Activated CD4-positive, CD25-positive, alpha-beta regulatory T cell treated with anti-CD3 and anti-CD28 coated beads, Interleukin-2, amount 50 U/mL, for 24 hours (primary cell): Measurements from ENCODE around the gene TBXAS1.

Experiments used
- ATAC-seq, 2 donors: fragments of 150-1000 bp; cut with Tn5 transposase; one replicate each; pipeline ENCODE4 v1.10.0; 2021; ENCODE audit warnings: mild to moderate bottlenecking in 1 of 2, moderate library complexity in 1 of 2

TBXAS1 gene

DNA sequence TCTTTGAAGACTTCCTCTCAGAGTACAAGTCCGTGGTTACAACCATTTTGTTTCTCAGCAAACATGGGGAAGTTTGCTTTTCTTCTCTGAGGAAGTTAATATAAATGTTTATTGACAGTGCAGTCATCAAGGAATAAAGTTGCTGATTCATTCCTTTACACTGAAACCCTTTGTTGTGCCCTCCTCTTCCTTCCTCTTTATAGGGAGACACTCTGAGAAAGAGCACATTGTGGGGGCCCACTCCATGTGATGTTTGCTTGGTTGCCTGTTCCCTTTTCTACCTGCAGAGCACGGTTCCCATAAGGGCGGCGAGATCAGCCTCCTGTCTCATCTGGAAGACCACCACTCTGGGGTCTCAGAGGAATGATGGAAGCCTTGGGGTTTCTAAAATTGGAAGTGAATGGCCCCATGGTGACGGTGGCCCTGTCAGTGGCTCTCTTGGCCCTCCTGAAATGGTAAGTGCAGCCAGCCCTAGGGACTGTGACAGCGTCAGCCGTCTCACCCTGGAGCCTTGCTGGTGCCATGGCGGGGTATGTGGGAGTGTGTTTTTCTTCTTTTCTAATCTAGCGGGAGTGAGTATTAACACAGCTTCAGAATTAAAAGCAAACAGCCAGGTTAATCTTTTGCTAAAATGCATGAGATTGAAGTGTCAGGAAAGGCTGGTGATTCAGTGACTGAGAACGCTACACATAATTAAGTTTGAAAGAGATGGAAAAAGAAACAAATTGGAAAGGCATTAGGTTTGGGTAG is at the start of gene TBXAS1:
TBXAS1 (plus strand) TSS at position 240 of the 750 bp plus-strand sequence; CDS start at position 367, 127 bp downstream.
- ATAC-seq, result peak in 1 of 2 donors; percentile 32

DNA sequence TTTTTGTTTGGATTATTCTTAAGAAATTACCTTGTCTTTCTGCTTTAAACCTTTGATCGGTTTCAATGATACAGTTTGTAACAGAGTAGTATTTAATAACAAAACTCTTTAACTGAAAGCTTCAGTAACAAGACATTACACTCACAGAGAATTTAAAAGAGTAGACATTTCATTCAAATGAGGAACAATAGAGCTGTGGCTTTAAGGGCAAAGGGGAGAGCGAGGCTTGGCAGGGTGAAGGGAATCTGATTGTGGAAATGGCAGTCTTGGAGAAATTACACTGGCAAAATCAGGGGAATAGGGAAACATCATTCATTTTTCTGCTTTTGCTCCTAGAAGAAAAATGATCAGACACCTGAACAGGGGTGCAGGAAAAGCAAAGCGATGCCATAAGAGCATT is 46.1 kb upstream of the TBXAS1 start:
- ATAC-seq, result no peak

DNA sequence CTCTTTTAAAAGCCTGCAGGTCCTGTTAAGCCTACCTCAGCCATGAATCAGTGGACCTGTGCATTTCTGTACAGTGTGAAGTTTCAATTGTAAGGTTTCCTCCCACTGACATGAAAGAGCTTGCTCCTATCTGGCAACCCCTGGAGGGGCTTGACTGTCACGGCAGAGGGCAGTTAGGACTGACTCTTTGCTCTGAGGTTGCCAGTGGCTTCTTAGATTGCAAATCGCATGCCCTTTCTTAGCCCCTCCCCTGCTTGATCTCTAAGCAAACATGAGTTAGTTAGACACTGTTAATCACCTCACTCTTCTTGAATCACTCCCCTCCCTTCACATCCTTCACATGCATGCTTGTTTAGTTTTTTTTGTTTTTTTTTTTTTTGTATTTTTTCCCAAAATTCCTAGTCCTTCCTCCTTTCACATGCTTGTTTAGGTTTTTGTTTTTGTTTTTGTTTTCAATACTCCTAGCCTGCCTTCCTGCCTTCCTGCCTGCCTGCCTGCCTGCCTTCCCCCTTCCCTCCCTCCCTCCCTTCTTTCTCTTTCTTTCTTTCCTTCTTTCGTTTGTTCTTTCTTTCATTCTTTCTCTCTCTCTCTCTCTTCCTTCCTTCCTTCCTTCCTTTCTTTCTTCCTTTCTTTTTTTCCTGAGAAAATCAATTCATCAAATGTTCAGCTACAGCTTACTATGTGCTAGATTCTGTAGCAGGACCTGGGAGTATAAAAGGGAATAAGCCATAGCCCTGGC is 45.2 kb upstream of the TBXAS1 start:
- ATAC-seq, result peak; percentile 13 to 38

DNA sequence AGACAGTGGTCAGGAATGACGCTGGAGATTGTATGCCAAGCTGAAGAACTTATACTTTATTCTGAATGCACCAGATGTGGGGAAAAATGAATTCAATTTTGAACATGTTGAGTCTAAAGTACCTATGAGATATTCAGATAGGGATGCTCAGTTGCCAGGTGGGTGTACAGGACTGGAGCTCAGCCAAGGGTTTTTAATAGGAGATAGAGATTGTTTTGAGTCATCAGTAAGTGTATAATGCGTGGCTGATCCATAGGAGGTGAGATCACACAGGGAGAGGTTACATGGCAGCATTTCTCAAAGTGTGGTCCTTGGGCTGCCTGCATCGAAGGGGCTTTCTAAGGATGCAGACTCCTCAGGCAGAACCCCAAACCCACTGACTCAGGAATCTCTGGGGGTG is 44.4 kb upstream of the TBXAS1 start:
- no peak for ATAC-seq

DNA sequence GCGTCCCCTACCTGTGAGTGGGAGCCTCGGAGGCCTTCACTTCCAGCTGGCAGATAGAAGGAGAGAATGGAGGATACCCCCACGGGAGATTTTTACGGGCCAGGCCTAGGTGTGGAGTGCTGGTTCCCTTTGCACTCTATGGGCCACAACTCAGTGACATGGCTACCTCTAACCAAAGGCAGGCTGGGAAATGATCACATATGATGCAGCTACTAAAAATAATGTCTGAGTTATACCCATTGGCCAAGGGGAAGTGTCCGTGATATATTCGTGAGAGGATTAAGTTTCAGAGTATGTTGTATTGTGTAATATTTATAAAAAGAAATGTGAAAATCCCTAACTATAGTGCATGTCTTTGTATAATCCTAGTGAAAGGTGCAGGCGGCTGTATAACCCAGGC is 37.7 kb upstream of the TBXAS1 start:
- no peak for ATAC-seq

DNA sequence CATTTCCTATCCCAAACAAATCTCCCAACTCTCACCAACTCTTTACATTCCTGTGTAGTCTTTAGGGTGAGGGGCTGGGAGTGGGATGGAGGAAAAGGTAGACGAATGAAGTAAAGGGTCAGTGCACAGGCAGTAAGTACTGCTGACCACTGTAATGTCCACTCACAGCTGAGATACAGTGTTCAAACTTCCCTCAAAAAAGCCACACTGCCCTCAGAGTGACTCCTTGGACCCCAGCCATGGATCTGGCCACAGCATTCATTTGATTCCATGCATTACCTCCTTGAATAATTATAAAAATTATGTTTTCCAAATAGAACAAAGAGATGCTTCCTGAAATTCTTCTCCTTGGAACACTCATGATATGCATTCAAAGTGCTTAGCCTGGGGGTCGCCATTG is 31.5 kb upstream of the TBXAS1 start:
- ATAC-seq, result no peak

DNA sequence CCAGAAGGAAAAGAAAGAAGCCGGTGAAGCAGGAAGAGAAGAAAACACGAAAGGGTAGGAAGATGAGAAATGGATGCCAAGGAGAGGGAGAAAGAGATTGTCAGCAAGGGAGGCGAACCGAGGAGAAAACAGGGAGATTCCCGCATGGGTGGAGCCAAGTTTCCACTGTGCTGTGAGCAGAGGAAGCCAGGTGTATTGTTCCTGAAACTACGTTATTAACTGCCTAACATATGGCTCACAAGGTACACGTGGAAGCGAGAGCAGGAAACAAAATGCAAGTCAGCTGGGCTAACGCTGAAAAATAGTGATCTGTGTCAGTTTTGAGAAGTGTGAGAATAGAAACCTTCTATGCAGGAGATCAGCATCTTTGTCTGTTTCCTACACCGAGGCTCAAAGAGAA is 30.8 kb upstream of the TBXAS1 start:
- ATAC-seq, result no peak

DNA sequence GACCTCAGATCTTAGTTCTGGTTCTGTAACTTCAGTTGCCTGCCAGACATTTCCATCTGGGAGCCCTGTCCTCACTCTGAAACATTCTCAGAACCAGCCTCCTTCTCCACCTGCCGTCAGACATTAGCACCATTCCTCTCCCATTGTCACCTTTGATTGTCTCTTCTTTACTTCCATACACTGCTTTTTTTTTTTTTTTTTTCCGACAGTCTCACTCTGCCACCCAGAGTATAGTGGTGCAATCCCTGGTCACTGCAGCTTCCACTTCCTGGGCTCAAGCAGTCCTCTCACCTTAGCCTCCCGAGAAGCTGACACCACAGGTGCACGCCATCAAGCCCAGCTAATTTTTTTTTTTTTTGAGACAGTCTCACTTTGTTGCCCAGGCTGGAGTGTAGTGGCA is 30.2 kb upstream of the TBXAS1 start:
- ATAC-seq, result no peak

DNA sequence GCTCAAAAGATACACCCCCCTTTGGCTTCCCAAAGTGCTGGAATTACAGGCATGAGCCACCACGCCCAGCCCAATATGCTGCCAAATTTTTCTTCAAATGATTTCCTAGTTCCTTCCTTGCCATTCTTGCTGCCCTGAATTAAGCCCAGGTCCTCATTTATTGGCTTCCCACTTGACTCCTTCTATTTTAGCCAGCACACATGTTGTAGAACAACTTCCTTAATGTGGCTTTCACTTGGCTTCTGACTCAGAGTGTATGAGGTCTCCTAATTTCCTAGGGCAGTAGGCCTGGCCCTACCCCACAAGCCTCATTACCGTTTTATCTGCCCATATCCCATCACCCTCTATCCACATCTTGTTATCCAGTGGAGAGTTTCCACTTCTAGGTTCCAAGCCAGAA is 29.5 kb upstream of the TBXAS1 start:
- no peak for ATAC-seq

DNA sequence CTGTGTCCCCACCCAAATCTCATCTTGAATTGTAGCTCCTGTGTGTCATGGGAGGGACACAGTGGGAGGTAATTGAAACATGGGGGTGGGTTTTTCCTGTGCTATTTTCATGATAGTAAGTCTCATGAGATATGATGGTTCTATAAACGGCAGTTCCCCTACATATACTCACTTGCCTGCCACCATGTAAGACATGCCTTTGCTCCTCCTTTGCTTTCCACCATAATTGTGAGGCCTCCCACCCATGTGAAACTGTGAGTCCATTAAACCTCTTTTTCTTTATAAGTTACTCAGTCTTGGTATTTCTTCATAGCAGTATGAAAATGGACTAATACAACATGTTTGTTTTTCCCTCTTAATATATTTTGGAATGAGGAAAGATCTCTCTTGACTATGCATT is 24.5 kb upstream of the TBXAS1 start:
- no peak for ATAC-seq

DNA sequence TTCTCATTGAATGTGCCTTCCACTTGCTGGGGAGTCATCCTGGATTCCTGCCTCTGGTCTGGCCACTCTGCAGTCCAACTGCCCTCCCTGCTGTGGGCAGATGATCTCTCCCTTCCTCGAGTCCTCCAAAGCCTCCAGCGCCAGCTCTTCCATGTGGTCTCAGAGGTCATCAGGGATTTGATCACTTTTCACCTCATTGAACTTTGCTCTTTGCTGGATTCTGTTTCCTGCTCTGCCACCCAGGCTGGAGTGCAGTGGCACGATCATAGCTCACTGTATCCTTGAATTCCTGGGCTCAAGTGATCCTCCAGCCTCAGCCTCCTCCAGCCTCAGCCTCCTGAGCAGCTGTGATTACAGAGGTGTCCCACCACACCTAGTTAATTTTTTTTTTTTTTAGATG is 22.1 kb upstream of the TBXAS1 start:
- ATAC-seq, result no peak

DNA sequence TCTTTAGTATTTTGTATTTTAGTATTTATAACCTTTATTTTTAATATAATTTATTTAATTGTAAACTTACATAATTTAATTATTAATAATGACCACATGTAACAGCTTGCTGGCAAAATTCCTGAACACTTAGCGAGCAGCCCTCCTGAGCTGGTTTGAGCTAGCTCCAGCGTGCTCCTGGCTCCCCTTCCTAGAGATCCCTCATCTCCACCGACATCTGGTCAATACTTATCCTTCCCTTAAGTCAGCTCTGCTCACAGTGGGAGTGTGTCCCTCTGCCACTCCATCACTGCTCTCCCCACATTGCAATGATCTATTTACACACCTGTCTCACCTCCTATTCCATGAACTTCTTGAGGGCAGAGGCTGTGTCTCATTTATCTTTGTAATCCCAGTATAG is 20.6 kb upstream of the TBXAS1 start:
- ATAC-seq, result no peak

DNA sequence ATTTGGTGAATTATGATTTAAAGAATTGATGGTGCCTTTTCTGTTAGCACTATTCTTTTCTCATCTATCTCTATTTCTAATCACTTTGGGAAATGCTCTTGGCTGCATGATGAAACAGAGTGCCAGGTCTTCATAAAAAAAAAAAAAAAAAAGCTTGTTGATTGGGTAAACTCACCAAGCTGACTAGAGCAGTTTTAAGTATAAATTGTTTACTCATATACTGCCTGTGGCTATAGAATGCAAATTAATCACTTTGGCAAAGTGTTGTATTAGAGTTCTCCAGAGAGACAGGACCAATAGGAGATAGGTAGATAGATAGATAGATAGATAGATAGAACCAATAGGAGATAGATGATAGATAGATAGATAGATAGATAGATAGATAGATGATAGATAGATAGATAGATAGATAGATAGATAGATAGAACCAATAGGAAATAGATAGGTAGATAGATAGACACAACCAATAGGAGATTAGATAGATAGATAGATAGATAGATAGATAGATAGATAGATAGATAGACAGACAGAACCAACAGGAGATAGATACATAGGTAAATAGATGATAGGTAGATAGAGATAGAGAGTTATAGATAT is 20.1 kb upstream of the TBXAS1 start:
- ATAC-seq, result no peak

DNA sequence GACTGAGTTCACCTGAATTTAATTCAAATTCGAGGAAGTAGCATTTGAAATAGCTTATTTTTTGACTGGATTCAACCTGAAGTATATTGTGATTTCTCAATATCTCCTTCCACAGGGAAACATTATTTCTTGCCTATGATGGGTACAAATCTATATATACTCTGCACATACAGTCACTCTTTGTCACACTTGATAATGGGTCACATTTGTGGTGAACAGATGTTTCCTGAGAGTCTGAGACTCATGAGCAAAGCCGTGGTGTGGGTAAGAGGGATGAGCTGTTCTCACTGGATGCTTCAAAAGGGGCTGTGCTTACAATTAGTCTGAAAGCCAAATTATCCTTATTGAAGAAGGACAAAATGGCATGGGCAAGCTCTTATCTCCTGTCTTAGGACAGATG is 18.0 kb upstream of the TBXAS1 start:
- peak; percentile 77 to 90 for ATAC-seq

DNA sequence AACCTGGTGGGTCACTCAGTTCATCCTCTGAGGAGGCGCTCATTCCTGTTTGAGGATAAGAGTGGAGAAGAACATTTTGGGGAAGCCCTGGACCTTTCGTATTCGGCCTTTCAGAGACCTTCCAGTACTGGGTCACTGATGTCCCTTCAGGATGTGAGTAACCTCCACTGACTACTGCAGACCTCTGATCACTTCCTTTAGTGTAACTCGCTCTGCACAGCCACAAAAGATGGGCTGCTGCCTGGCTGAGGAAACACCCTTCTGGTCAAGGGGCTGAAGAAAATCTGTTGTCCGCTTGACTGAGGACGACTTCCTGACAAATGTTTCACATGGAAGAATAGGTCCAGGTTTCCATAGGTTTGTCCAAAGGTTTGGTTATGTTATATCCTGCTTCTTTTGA is 15.9 kb upstream of the TBXAS1 start:
- no peak for ATAC-seq

DNA sequence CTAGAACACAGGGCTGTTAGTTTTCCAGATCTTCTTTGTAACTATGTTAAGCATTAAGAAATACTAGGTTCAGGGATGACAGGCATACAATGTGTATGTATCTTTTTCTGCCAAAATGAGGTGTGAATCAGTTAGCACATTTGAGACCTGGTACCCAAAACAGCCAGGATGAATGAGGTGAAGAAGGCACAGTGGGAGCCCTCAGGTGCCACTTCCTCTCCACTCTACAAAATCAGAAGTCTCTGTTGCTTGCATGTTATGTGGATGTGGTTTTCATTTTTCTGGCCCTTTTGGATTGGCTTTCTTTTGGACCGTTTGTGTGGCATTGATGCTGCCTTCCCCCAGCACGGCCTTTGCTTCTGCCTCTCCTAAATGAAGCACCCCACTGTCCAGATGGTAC is 15.4 kb upstream of the TBXAS1 start:
- no peak for ATAC-seq

DNA sequence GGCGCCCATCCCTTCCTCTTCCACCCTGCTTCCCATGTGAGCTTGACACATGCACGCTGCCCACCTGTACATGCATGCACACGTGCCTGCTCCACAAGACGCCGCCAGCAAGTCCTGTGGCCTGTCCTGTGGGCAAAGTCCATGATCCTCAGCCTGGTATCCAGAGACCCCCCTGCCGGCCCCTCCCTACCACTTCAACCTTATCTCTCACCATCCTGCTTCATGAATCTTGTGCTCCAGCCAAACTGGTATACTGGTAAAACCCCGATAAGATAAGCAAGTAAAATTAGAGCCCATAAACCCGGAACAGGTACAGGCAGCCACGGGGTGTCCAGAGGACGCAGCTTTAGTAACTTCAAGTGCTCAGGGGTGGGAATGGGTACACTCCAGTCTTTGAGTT is 11.8 kb upstream of the TBXAS1 start:
- no peak for ATAC-seq

DNA sequence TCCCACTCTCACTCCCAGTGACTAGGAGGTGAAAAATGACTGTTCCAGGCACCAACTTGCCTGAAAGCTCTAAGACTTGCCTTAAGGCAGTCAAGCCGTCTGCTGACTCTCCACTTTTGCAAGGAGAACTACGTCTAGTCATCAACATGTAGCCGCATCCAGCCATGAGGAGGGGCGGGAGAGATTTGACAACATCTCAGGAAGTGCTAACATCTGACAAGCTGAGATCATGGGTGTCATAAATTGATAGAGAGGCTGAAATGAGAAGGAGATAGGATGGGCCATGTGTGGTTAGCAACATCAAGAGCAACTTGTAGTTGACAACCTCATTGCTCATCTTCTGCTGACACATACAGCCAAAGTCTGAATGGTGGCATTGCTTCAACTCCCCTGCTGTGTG is 9.0 kb upstream of the TBXAS1 start:
- ATAC-seq, result no peak

DNA sequence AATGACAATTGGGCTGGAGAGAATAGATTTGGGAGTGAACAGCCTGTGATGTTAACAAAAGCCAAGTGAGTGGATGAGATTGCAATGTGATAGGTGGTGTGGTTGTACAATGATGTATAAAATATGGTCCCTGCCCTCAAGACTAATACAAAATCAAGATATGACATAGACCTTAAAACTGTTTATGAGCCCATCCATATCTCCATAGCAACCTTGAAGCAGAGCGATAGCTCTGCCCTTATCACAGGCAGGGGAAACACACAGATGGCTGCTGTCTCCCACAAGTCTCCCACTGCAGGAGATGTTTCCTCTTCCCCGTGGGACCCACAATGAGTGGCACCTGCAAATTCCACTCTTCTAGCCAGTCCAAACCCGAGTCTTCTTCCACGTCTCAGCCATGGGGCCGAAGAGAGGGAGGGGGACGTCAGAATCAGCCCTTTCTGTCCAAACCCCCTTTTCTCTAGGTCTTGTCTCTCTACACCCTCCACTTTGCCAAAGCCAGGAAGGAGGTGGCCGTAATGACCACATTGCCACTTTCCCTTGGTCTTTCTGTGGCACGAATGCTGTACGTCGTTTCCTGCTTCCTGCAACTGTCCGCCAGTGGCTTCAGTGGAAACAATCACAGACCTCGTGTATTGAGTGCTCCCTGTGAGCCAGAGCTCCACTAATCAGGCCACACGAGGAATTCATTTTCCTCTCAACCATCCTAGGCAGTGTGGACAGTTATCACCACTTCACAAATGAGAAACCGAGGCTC is 7.5 kb upstream of the TBXAS1 start:
- ATAC-seq, result no peak

DNA sequence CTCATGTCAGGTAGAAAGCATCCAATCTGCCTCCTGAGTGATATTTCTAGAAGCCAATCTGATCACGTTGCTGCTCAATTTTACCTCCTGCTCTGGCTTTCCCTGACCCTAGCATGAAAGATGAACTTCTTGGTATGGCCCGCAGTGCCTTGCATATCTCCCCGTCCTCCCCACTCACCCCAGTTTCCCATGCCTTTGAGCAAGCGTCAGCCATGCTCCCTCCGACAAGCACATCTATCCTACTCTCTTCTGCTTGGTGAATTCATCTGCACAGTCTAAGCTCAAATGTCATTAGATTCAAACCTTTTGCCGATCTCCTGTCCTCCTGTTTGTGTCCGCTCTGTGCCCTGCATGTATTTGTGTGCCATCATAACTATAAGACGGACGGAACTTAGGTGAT is 6.2 kb upstream of the TBXAS1 start:
- ATAC-seq, result no peak

DNA sequence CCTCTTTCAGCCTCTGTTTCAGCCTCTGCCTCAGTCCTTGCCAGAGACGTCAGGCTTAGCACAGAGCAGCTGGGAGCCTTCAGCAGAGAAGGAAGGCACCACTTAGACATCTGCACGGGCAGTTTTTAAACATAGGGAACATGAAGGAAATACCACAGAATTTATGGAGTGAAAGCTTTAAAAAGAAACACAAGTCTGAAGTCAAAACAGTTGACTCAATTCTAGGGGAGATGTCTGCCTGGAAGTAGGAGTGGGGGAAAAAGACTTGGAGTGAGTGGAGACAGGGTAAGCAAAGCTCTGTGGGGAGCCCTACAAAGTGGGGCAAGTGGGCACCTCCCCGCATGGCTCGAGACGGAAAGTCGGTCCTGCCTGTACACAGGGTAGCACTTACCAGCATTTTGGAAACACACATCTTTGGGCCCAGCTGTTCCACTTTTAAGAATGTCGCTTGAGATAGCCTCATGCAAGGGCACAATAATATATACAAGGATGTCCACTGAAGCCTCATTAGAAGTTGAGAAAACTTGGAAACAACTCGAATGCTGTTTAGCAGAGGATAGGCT is 5.0 kb upstream of the TBXAS1 start:
- no peak for ATAC-seq

DNA sequence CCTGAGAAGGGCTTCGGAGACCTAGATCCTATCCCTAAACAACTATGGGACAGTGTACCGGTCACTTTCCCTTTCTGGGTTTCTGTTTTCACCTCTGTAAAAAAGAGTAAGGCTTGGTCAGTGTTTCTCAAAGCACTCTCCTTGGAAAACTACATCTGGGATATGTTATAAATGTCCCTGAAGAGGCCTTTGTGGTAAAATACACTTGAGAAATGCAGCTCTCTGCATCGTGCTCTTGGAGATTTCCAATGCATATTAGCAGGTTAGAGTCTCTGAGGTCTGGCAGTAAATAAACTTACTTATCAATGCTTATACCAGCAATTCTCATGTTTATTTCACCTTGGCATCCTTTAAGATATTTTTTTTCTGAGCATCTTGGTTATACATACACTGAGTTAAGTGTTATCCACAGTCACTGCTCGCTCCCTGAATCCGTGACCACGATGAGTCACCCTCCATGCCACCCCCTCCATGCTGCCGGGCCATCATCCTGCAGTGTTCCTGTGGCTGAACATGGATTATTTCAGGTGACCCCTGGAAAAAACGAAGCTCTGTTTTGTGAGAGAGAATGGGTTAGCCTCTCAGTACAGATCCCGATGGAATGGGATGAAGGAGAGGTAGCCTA is 3.3 kb upstream of the TBXAS1 start:
- no peak for ATAC-seq

DNA sequence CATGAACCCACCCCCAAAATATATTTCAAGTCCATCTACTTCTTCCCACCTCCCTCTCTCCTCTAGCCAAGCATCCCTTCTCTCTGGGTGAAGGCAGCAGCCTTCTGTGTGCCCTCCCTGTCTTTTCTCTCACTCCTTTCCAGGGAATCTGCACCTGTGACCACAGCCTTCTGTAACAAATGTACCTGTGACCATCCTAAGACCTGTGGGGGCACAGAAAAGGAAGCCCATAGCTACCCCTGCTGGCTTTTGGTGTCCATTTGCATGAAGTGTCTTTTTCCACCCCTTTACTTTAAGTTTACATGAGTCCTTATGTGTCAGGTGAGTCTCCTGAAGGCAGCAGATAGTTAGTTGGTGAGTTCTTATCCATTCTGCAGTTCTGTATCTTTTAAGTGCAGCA is 2.0 kb upstream of the TBXAS1 start:
- no peak for ATAC-seq
